Endothelial cell of umbilical vein (primary cell): Measurements from ENCODE around the gene BIK.

ENCODE experiments used
- CTCF ChIP-seq, 2 donors: IDR thresholded peaks; 1 replicate in 1 of 2; 2 replicates in 1 of 2; pipeline ENCODE4 v1.5.1; 2011; ENCODE audit warnings: low read length in 2 of 2, mild to moderate bottlenecking in 2 of 2, moderate library complexity in 2 of 2, control low read depth in 1 of 2, inconsistent platforms in 1 of 2, low read depth in 1 of 2; ENCODE audit not compliant: insufficient read depth in 1 of 2; ENCODE audit errors: extremely low read depth in 1 of 2
- EZH2 ChIP-seq: IDR thresholded peaks from 2 replicates; pipeline ENCODE4 v1.6.1; 2012; ENCODE audit warnings: borderline replicate concordance, low read depth, mild to moderate bottlenecking, moderate library complexity, low read length, inconsistent platforms; ENCODE audit not compliant: severe bottlenecking
- FOS ChIP-seq: IDR thresholded peaks from 2 replicates; pipeline ENCODE4 v1.6.1; 2011; ENCODE audit warnings: mild to moderate bottlenecking, low read length, moderate library complexity, borderline replicate concordance; ENCODE audit not compliant: insufficient read depth
- GATA2 ChIP-seq: IDR thresholded peaks from 2 replicates; pipeline ENCODE4 v1.7.0; 2011; ENCODE audit warnings: low read depth, mild to moderate bottlenecking, moderate library complexity, mixed read lengths, low read length; ENCODE audit not compliant: insufficient read length, insufficient read depth
- JUN ChIP-seq: IDR thresholded peaks from 2 replicates; pipeline ENCODE4 v1.6.1; 2011; ENCODE audit warnings: borderline replicate concordance, low read depth; ENCODE audit not compliant: insufficient read length, insufficient read depth
- MAX ChIP-seq: IDR thresholded peaks from 2 replicates; pipeline ENCODE4 v1.6.1; 2011; ENCODE audit not compliant: insufficient read depth, insufficient read length
- MYC ChIP-seq: IDR thresholded peaks from one replicate; pipeline ENCODE4 v1.6.1; 2011; ENCODE audit warnings: mild to moderate bottlenecking, low read depth, low read length
- POLR2A ChIP-seq: IDR thresholded peaks from 2 replicates; pipeline ENCODE4 v1.6.1; 2012; ENCODE audit warnings: low read depth, mild to moderate bottlenecking, control low read depth, low read length
- POLR2AphosphoS5 ChIP-seq: IDR thresholded peaks from 2 replicates; pipeline ENCODE4 v1.6.1; 2012; ENCODE audit warnings: low read depth, mild to moderate bottlenecking, control low read depth, low read length, moderate library complexity; ENCODE audit not compliant: insufficient read depth

GRCh38 chr22:43158778-43159483 is 48.4 kb downstream of the BIK start:
- no peak for TF ChIP-seq MAX
- no peak for TF ChIP-seq POLR2A
- TF ChIP-seq CTCF (IDR thresholded peaks at IDR 0.05; ENCODE audit: extremely low read depth in 1 of 2, insufficient read depth in 1 of 2, low read depth in 1 of 2, low read length in 2 of 2), result no peak
- TF ChIP-seq EZH2, result no peak
- TF ChIP-seq POLR2AphosphoS5, result no peak
- TF ChIP-seq MYC, result no peak
- TF ChIP-seq FOS, result no peak
- no peak for TF ChIP-seq JUN
- no peak for TF ChIP-seq GATA2
